Mesenteric fat pad (tissue), 1 donor: Measurements from ENCODE around the gene CADM2. TPM values are rescaled to one million over a fixed set of nuclear protein-coding genes. Genes with fewer than 3 reads are reported as not detected.
"Not testable (repeated sequence)": the region's sequence is repeated elsewhere in the genome, so short reads cannot be mapped to it uniquely, and the experiment has no call there.

Experiments
- DNase-seq: peaks from one replicate; pipeline ENCODE4 v3.0.0-alpha.2; 2020; ENCODE audit warnings: low spot score
- total RNA-seq: library from RNA; stranded (reverse); fragmentation: NEBNext Ultra II Directional; extraction: Animal tissue kit (Norgen Biotek cat#: 25700); gene quantifications from one replicate; pipeline ENCODE4 v1.2.1, GENCODE V29; 2021
- donor health status: DM: yes; HTN: yes; CAD: no.

Gene CADM2
- total RNA-seq, 1 donor from 2014 or later: 17.3 TPM

- no peak for DNase-seq
These were observed 496.9 kb downstream of the CADM2 start for GRCh38 chr3:85455561-85456200.

DNA sequence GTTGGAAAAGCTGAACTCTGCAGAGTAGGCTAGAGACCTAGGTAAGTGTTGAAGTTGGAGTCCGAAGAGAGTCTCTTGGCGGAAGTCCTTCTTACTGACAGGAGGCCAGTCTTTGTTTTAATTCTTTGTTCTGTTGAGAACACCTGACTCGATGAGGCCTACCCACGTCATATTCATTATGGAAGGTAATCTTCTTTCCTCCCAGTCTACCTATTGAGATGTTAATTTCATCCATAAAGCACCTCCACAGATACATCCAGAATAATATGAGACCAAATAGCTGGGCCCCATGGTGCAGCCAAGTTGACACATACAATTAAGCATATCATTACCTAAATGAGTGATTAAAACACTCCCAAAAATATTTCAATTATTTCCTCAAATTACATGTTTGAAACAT lies 515.5 kb downstream of the CADM2 start:
- no peak for DNase-seq

GRCh38 chr3:85475346-85475745 lies 516.6 kb downstream of the CADM2 start:
- DNase-seq: no peak

- no peak for DNase-seq
These were observed 518.2 kb downstream of the CADM2 start for GRCh38 chr3:85476891-85477495.

DNA sequence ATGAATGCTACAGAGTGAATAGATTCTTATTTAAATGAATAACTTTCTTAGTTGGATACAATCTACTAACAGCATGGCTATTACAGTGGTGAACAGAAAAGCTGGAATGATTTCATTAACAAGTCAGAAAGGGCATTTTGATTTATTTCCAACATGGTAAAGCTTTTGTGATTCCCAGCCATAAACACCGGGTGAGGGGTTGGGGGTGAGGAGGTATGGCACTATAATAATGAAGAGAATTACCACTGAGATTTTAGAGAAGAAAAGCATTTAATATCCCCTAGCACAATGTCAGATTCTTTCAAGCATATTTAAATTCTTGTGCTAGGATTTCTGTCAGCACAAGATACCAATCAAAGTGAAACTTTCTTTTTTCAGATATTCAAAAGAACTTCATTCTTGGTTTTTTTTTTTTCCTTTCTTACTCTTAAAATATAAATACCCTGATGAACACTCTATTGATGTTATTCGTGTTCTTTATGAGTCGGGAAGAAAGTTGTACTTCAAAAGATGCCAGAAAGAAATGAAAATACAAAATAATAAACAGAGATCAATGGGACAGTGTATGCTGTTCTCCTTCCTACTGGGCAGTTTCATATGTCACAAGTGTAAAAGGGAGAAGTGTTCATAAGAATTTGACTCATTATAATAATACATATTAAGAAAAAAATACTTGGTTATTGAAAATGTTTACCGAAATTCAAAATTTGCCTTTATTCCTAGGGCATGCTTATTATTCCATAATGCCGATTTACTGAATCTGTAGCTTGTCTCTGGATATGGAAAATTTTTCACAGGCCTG lies 522.8 kb downstream of the CADM2 start:
- DNase-seq: no peak

- no peak for DNase-seq
These were observed 523.4 kb downstream of the CADM2 start for GRCh38 chr3:85482213-85482490.

DNA sequence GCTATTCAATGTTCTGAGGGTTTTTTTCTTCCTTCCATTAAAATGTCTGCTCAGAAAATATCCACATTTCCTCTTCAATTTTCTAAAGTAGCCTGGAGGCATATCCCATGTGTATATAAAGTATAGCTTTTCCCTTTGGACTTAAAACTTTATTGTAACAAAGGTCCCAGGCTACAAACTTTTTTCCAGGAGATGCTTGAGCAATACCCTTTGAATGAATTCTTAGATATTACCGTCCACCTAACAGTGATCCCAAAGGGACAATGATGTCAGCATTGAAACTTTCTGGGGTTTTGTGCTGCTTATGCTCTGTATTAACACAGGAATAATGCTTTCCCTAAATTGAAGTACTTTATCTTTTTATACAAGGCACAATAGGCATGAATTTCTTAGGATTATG lies 525.2 kb downstream of the CADM2 start:
- DNase-seq: no peak

GRCh38 chr3:85487375-85487774 lies 528.6 kb downstream of the CADM2 start:
- no peak for DNase-seq

GRCh38 chr3:85495602-85496001 lies 536.8 kb downstream of the CADM2 start:
- DNase-seq: no peak

DNA sequence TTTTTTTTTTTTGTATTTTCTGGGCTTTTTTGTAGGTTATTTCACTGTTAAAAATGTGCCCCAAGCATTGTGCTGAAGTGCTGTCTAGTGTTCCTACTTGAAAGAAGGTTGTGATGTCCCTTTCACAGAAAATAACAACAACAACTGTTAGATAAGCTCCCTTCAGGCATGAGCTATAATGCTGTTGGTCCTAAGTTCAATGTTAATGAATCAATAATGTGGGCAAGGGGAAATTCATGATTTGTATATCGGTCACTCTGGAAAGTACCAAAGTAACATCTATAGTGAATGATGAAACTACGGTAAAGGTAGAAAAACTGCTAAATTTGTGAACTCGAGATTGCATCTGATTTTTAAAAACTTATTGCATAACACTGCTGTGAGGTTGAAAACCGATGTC lies 539.4 kb downstream of the CADM2 start:
- DNase-seq: no peak

DNA sequence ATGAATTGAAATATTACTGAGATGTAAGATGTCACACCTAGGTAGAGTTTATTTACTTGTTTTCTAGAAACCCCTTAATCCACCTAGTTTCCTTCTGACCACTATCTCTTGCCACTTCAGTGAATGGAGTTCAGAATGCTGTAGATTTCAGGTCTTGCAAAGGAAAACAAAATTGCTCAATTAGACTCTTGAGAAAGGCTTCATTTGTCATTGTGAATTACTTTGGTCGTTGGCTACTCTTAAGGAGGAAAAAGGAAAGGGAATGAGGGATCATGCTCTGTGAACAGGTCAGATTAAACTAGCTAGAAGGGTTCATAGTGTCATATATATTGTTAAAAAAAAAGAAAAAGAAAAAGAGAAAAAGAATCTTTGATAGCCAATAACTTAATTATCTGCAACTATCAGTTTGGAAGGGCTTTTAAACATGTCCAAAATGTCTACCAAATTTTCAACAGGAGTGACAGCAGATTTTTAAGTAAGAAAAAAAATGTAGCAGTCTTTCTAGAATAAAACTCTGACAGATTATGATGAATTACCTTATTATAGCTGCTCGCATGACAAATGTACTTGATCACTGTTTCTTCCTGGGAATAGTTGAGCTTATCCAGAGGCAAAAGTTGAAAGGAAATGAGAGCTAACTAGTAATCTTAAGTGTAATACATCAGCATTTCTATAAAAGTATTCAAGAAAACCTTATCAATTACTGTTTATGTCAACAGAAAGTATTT lies 543.5 kb downstream of the CADM2 start:
- no peak for DNase-seq

- not testable (repeated sequence) for DNase-seq
These were observed 545.5 kb downstream of the CADM2 start for GRCh38 chr3:85504129-85504784.

GRCh38 chr3:85504785-85505511 lies 546.2 kb downstream of the CADM2 start:
- DNase-seq: not testable (repeated sequence)

DNA sequence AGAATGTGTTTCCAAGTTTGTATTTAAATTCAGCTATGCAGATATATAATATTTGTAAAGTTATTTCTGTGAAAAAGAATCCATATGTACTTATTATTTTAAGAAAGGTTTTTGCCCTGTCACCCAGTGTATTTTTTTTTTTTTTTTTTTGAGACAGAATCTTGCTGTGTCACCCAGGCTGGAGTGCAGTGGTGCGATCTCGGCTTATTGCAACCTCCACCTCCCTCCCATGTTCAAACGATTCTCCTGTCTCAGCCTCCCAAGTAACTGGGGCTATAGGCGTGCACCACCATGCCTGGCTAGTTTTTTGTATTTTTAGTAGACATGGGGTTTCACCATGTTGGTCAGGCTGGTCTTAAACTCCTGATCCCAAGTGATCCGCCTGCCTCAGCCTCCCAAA lies 548.3 kb downstream of the CADM2 start:
- not testable (repeated sequence) for DNase-seq

DNA sequence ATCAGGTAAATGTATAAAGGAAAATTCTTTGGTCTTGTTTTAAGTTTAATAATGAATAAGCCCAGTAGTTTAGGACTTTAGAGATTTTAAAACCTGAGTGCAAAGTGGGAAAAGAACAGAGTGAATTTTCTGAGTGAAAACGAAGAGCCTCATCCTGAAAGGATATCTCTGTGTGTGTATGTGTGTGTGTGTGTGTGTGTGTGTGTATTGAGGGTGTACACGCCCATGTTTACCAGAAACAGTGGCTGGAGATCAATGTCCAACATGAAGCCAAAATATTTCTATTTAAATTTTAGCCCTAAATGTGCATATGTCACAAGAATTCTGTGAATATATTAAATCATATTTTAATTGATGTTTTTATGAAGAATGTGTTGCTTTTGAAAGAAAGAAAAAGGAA lies 549.9 kb downstream of the CADM2 start:
- no peak for DNase-seq

- DNase-seq: no peak
These were observed 557.4 kb downstream of the CADM2 start for GRCh38 chr3:85516146-85516545.

GRCh38 chr3:85524104-85524503 lies 565.3 kb downstream of the CADM2 start:
- no peak for DNase-seq

DNA sequence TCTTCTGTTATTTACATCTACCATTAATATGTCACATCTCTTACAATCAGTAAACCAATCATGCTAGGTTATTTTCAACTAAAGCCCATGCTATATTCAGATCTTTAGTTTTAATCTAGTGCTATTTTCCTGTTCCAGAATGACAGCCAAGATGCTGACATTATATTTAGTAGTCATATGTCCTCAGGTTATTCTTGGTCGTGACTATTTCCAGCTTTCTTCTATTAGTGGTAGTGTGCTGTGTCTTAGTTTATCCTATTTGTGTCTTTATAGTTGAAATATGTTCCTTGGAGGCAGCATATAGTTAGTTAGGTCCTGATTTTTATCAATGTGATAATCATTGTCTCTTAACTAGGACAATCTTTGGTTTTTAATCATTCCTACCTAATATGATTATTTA lies 566.5 kb downstream of the CADM2 start:
- DNase-seq: no peak

DNA sequence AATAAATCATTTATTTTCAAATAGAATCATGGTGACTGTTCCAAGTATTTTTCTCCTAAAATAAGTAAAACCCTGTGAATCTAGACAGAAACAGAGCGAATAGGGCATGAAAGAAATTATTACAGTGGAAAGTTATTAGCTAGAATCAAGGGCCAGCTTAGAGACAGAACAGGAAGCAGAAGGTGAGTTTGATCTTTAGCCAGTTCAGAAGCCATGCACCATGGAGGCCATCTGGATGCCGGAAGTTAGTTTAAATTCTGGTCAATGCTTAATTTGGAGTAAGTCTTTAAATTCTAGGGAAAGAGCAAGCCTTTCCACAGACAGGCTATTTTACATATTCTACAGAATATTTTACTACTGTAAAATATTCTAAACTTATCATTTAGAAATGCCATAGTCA lies 574.8 kb downstream of the CADM2 start:
- no peak for DNase-seq

DNA sequence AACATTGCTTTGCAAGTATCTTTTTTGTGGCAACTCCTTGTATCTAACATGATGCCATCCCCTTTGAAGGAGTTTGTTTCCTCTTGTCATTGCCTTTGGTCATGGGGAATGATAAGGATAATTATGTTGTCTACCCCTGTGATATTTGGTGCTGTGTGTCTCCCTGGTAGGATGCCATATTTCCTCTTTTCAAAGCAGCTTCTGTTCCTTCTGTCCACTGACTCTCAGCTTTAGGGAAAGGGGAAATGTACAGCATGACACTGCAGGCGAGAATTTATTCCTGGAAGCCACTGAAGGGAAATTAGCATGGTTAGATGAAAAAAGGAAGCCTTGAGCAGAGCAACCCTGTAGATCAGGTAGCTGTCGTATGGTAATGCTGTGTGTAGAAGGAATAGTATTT lies 576.7 kb downstream of the CADM2 start:
- DNase-seq: no peak

GRCh38 chr3:85539232-85539631 lies 580.4 kb downstream of the CADM2 start:
- DNase-seq: no peak
